ENCODE data around the gene CYP17A1. TPM values are rescaled to one million over a fixed set of nuclear protein-coding genes. Genes with fewer than 3 reads are reported as not detected.
A peak's percentile ranks its signal among the peaks of the same experiment; 100 is the strongest.
"Not testable (repeated sequence)": the region's sequence is repeated elsewhere in the genome, so short reads cannot be mapped to it uniquely, and the experiment has no call there.

CYP17A1 gene
- total and polyA plus RNA-seq, 2 donors: not detected

DNA sequence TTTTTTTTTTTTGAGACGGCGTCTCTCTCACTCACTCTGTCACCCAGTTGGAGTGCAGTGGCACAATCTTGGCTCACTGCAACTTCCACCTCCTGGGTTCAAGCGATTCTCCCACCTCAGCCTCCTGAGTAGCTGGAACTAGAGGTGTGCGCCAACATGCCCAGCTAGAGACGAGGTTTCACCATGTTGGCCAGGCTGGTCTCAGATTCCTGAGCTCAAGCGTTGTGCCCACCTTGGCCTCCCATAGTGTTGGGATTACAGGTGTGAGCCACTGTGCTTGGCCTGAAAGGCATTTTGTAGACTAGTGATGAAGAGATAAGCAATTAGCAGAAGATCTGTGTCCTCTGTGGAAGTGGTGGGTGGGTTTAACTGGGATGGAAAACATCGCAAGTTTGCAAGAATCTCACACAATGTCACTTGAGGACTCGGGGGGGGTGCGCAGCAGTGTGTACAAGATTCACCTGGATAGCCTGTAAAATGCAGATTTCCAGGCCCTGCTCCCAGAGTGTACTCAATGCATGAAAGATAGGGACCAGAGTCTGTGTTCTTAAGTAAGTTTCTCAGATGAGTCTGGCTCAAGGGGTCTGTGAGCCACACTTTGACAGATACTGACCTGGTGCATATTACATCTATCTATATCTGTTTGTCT, 10.9 kb downstream of the CYP17A1 start:
- Histone ChIP-seq H3K4me3 (ENCODE audit: low read depth, low read length) (no peak overlapping the region), H3K36me3 (ENCODE audit: insufficient read depth) (no peaks in the 10 kb centered on the region), H3K27ac (ENCODE audit: low read depth) (no peak overlapping the region), H3K4me1 (ENCODE audit: insufficient read depth) (no peaks in the 10 kb centered on the region)
- DNase-seq (ENCODE audit: extremely low spot score): no peak
- WGBS: 89% methylated on average over 9 of the region's 9 CpGs

DNA sequence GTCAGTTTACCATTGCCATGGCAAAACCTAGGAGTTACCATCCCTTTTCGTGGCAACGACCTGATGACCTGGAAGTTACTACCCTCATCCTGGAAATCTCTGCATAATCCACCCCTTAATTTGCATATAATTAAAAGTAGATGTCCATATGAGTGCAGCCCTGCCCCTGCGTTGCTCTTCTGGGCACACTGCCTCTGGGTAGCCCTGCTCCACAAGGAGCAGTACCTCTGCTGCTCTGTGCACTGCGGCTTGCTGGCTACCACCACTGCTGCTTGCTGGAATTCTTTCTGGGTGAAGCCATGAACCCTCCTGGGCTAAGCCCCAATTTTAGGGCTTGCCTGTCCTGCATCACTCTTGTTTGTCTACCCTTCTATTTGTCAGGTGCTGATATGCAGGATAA, 12.5 kb downstream of the CYP17A1 start:
- no peak for DNase-seq (ENCODE audit: extremely low spot score)
- Histone ChIP-seq H3K4me3 (ENCODE audit: low read depth, low read length) (no peak overlapping the region), H3K36me3 (ENCODE audit: insufficient read depth) (no peaks in the 10 kb centered on the region), H3K27ac (ENCODE audit: low read depth) (no peak overlapping the region), H3K4me1 (ENCODE audit: insufficient read depth) (no peaks in the 10 kb centered on the region)
- 92% methylated on average over 4 of the region's 4 CpGs for WGBS

DNA sequence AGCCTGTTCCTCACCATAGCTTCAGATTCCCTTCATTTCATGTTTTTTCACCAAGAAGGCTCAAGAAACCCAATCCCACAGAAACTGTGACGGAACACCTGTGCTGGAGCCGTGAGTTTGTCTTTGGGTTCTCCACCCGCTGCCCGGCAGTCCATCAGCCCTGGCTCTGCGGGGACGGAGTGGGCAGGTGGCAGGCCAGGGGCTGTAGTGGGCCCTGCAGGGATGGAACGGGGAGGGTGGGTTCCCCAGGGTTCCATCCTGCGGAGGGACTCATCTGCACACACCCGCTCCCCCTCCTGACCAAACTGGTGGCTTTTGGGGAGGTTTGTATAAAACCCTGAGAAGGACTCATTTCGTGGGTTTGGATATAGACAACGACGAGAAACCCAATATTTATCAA, 15.0 kb downstream of the CYP17A1 start:
- WGBS: 92% methylated on average over 12 of the region's 12 CpGs
- Histone ChIP-seq H3K36me3 (ENCODE audit: insufficient read depth) (no peaks in the 10 kb centered on the region), H3K27ac (ENCODE audit: low read depth) (no peak overlapping the region), H3K4me3 (ENCODE audit: low read depth, low read length) (no peak overlapping the region), H3K4me1 (ENCODE audit: insufficient read depth) (no peaks in the 10 kb centered on the region)
- DNase-seq (ENCODE audit: extremely low spot score): no peak

DNA sequence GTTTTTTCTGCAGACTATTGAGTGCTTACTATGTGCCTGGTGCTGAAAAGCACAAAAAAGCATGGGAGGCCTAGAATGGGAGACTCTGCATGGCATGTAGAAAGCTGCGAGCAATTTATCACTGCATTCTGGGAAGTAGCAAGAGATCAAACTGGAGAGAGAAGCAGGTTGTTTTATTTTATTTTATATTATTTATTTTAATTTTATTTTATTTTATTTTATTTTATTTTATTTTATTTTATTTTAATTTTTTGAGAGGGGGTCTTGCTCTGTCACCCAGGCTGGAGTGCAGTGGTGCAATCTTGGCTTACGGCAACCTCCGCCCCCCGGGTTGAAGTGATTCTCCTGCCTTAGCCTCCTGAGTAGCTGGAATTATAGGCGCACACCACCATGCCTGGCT, 17.2 kb downstream of the CYP17A1 start:
- H3K4me3 ChIP-seq (ENCODE audit: low read depth, low read length); DNase-seq (ENCODE audit: extremely low spot score); H3K36me3 ChIP-seq (ENCODE audit: insufficient read depth); H3K4me1 ChIP-seq (ENCODE audit: insufficient read depth); H3K27ac ChIP-seq (ENCODE audit: low read depth): not testable (repeated sequence)
- WGBS: 96% methylated on average over 5 of the region's 5 CpGs

DNA sequence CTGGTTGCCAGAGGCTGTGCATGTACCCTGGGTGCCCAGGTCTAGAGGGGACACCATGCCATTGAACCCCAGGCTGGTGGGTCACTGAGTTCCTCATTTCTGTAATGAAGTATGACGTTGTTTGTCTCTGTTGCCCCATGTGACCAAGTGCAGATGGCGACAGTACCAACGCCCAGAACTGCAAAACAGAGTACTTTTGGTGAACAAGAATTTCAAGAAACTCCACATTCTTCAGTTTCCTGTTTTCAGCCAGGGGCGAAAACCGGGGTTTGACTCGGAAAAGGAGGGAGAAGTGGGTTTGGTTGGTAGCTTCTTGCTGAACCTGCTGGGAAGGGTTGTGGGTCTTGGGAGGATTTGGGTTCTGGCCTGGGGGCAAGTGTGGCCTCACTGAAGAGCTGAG, 18.2 kb downstream of the CYP17A1 start:
- 64% methylated on average over 6 of the region's 6 CpGs for WGBS
- Histone ChIP-seq H3K27ac (ENCODE audit: low read depth) (no peak overlapping the region), H3K4me1 (ENCODE audit: insufficient read depth) (no peaks in the 10 kb centered on the region), H3K36me3 (ENCODE audit: insufficient read depth) (no peaks in the 10 kb centered on the region), H3K4me3 (ENCODE audit: low read depth, low read length) (no peak overlapping the region)
- DNase-seq (ENCODE audit: extremely low spot score): peak; percentile 68

DNA sequence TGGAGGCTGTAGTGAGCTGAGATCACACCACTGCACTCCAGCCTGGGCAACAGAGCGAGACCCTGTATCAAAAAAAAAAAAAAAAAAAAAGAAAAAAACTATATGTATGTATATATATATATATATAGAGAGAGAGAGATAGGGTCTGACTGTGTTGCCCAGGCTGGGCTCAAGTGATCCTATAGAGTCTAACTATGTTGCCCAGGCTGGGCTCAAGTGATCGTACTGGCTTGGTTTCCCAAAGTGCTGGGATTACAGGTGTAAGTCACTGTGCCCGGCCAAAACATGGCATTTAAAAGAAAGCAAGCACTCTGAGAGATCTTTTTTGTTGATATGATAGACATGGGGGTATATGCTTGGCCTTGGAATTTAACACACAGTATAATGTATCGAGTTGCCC, 20.0 kb downstream of the CYP17A1 start:
- whole genome bisulfite sequencing: 97% methylated on average over 4 of the region's 4 CpGs
- Histone ChIP-seq H3K36me3 (ENCODE audit: insufficient read depth) (peaks cover 3% of the 10 kb centered on the region), H3K4me3 (ENCODE audit: low read depth, low read length) (no peak overlapping the region), H3K4me1 (ENCODE audit: insufficient read depth) (no peaks in the 10 kb centered on the region), H3K27ac (ENCODE audit: low read depth) (no peak overlapping the region)
- no peak for DNase-seq (ENCODE audit: extremely low spot score)

DNA sequence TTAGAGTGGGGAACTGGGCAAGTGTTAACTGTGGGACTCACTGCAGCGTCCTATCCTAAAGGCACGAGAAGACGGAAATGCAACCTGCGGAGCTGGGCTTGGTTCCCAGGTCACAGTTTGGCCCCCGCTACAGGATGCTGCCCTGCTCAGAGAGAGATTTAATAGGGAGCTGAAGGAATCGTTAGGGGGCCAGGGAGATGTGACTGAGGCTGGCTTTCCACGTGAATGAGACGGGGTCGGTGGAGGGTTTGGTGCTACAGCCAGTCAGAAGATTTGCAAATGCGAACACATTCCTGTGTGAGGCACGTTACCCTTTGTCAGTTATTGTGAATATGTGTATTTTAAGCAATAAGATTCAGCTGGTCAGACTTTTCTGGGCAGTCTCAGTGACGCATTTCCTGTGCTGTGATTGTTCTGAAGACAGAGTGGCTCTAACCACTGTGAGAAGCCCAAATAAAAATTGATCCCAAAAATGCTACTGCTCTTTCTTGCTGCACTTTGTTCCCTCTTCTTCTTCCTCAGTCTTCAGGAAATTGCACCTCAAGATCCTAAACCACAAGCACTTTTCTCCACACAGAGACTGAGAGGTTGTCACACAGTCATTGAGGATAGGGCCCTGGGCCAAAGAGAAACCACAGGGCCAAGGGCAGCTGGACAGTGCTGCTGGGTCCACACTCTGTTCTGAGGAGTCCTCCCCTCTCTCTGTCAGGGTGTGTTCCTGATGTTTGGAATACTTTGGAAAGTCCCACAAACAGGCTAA, 21.2 kb downstream of the CYP17A1 start:
- Histone ChIP-seq H3K4me3 (ENCODE audit: low read depth, low read length) (no peak overlapping the region), H3K36me3 (ENCODE audit: insufficient read depth) (peaks cover 5% of the 10 kb centered on the region), H3K27ac (ENCODE audit: low read depth) (peak overlapping the region; percentile 71), H3K4me1 (ENCODE audit: insufficient read depth) (no peaks in the 10 kb centered on the region)
- DNase-seq (ENCODE audit: extremely low spot score): no peak
- WGBS: 43% methylated on average over 12 of the region's 12 CpGs

DNA sequence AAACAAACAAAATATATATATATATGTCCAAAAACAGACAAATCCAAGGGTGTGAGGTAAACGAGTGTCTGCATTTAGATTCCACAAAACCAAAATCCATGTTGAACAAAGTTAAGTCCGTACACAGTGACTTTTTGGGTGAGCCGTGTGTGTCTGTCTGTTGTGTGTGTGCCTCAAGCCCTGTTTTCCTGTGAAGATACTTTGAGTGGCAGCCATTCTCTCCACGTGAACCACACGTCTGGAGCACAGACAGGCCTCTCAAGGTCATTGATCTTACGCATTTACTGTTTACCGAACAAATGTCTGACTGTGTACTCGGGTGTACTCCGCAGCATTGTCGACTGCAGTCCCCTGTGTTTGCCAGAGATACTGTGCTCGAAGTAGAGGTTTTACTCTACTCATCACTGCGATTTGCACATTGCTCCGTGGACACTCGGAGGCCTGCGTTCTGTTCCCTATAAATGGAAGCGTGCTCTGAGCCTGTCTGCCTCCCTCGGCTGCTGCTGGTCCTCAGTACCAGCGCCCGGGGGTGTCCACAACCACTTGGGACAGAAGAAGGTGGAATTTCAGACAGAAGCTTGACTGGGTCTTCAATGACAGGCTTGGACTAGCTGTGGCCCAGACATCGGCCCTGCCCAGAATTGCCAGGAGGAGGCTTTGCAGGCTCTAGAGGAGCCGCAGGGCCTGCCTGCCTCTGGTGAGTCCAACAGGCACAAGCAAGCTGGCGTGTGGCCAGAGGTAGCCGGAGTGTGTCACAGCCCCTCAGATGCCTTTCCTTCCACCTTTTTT, 22.1 kb downstream of the CYP17A1 start:
- Histone ChIP-seq H3K4me3 (ENCODE audit: low read depth, low read length) (no peak overlapping the region), H3K36me3 (ENCODE audit: insufficient read depth) (peaks cover 5% of the 10 kb centered on the region), H3K27ac (ENCODE audit: low read depth) (peak overlapping the region; percentile 71), H3K4me1 (ENCODE audit: insufficient read depth) (no peaks in the 10 kb centered on the region)
- no peak for DNase-seq (ENCODE audit: extremely low spot score)
- WGBS: 78% methylated on average over 23 of the region's 23 CpGs

DNA sequence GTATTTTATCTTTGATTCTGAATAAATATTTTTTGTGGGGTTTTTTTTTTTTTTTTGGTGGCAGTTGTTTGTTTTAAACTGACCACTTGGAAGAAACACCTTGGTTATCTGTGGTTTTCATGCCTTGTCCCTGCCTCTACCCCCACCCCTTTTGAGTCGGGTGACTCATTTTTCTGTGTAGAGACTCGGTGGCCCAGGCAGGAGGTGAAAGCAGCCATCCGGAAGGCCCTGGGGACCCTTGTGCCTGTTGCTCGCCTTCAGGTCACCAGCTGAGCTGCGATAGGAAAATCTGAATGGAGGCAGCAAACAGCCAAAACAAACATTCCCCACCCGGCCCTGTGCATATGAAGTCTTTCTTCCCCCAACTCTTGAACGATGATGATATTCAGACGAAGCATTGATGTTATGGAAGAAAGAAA, 22.8 kb downstream of the CYP17A1 start:
- H3K4me1 ChIP-seq (ENCODE audit: insufficient read depth): no peaks in the 10 kb centered on the region
- H3K36me3 ChIP-seq (ENCODE audit: insufficient read depth): peaks cover 5% of the 10 kb centered on the region
- 69% methylated on average over 8 of the region's 8 CpGs for WGBS
- no peak for DNase-seq (ENCODE audit: extremely low spot score)
- H3K4me3 ChIP-seq (ENCODE audit: low read depth, low read length): no peak overlapping the region
- H3K27ac ChIP-seq (ENCODE audit: low read depth): no peak overlapping the region

DNA sequence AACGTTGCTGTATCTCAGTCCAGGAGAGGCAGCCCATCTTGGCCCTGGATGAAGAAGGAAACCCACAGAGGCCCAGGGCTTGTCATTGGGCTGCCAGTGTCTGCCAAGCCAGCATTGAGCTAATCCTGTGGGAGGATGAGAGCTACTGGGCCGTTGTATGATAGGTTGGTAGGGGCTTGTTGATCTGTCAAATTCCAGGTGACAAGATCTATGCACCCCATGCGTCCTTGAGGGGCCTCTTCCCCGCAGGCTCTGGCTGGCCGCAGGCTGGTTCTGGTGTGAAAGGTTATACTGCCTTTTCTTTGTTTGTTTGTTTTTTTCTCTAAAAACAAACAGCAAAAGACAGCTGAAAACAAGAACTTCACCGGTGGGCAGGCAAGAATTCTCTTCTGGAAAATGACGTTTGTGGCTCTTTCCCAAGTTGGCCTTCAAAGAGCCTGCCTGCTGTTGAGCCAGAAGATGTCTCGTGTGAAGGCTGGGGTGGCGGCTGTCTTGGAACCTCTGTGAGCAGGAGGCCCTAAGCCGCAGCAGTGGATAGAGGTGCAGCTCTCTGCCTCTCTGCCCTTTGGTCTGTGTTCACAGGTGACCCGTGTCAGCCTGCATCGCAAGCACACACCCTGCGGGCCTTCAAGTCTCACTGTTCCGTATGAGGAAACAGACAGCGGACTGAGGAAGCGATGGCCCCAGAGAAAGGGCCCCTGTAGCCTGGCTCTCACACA, 23.3 kb downstream of the CYP17A1 start:
- WGBS: 80% methylated on average over 16 of the region's 16 CpGs
- H3K4me1 ChIP-seq (ENCODE audit: insufficient read depth): no peaks in the 10 kb centered on the region
- H3K27ac ChIP-seq (ENCODE audit: low read depth): no peak overlapping the region
- H3K36me3 ChIP-seq (ENCODE audit: insufficient read depth): peaks cover 5% of the 10 kb centered on the region
- no peak overlapping the region for H3K4me3 ChIP-seq (ENCODE audit: low read depth, low read length)
- no peak for DNase-seq (ENCODE audit: extremely low spot score)

DNA sequence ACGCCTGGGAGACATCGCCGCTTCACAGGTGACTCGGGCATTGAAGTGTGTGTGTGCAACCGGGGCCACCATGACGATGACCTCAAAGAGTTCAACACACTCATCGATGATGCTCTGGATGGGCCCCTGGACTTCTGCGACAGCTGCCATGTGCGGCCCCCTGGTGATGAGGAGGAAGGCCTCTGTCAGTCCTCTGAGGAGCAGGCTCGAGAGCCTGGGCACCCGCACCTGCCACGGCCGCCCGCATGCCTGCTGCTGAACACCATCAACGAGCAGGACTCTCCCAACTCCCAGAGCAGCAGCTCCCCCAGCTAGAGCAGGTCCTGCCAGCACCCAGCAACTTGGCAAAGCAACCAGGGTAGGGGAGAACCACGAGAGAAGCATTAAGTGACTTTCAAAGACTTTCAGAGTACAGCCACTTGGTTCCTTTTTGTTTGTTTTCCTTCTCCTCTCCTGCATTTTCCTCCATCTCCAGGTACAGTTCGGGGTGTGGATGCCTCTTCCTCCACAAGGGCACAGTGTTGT, 24.1 kb downstream of the CYP17A1 start:
- no peak overlapping the region for H3K4me3 ChIP-seq (ENCODE audit: low read depth, low read length)
- no peak for DNase-seq (ENCODE audit: extremely low spot score)
- no peaks in the 10 kb centered on the region for H3K4me1 ChIP-seq (ENCODE audit: insufficient read depth)
- H3K27ac ChIP-seq (ENCODE audit: low read depth): no peak overlapping the region
- 91% methylated on average over 17 of the region's 17 CpGs for WGBS
- peaks cover 5% of the 10 kb centered on the region for H3K36me3 ChIP-seq (ENCODE audit: insufficient read depth)

DNA sequence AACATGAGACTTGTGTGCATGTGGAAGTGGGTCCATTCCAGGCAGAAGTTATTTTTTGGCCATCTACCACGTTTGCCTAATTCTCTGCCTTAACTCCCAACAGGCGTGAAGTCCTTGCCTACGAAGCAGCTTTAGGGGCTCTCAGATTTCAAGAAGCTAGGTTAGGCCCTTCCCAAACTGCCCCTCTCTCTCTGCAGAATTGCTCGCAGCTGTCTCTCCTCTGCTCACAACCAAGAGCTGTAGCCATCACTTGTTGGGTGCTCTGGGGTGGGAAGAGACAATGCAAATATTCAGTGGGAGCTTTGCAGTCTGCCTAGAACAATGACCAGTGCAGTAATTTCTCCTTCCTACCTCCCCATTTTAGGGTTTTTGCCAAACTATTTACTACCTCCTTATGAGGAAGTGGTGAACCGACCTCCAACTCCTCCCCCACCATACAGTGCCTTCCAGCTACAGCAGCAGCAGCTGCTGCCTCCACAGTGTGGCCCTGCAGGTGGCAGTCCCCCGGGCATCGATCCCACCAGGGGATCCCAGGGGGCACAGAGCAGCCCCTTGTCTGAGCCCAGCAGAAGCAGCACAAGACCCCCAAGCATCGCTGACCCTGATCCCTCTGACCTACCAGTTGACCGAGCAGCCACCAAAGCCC, 24.9 kb downstream of the CYP17A1 start:
- H3K4me3 ChIP-seq (ENCODE audit: low read depth, low read length): no peak overlapping the region
- no peaks in the 10 kb centered on the region for H3K4me1 ChIP-seq (ENCODE audit: insufficient read depth)
- 78% methylated on average over 9 of the region's 9 CpGs for WGBS
- no peak overlapping the region for H3K27ac ChIP-seq (ENCODE audit: low read depth)
- DNase-seq (ENCODE audit: extremely low spot score): no peak
- peaks cover 5% of the 10 kb centered on the region for H3K36me3 ChIP-seq (ENCODE audit: insufficient read depth)

DNA sequence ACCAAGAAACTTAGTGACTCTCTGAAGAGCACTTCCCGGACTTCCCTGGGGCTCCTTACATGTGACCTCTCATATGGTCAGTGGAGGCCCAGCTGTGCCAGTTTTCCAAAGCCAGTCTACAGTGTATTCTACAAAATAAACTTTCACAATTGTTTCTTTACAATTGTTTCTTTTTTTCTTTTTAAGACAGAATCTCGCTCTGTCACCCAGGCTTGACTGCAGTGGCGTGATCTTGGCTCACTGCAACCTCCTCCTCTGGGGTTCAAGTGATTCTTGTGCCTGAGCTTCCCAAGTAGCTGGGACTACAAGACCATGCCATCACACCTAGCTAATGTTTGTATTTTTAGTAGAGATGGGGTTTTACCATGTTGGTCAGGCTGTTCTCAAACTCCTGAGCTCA, 25.9 kb downstream of the CYP17A1 start:
- peaks cover 5% of the 10 kb centered on the region for H3K36me3 ChIP-seq (ENCODE audit: insufficient read depth)
- H3K27ac ChIP-seq (ENCODE audit: low read depth): no peak overlapping the region
- no peaks in the 10 kb centered on the region for H3K4me1 ChIP-seq (ENCODE audit: insufficient read depth)
- DNase-seq (ENCODE audit: extremely low spot score): no peak
- WGBS: 97% methylated on average over 3 of the region's 3 CpGs
- no peak overlapping the region for H3K4me3 ChIP-seq (ENCODE audit: low read depth, low read length)
